ENCODE data around the gene SH3BP5L. TPM values are rescaled to one million over a fixed set of nuclear protein-coding genes. Genes with fewer than 3 reads are reported as not detected.

The SH3BP5L gene
- total and polyA plus RNA-seq, 2 of the 13 experiments (the other 11 are each of a cell fraction or from before 2014, with no cell fraction given): 10.3 to 14.9 TPM

- TF ChIP-seq IRF9 (CRISPR knock-in tag; IDR thresholded peaks at IDR 0.05; ENCODE audit: borderline replicate concordance) (peak; percentile 41; the same call in 1 of the 2 replicates), BRD4 (CRISPR knock-in tag; IDR thresholded peaks at IDR 0.05) (no peak), BHLHE40 (IDR thresholded peaks at IDR 0.05; ENCODE audit: low read length) (no peak), ZNF674 (CRISPR knock-in tag; IDR thresholded peaks at IDR 0.05; ENCODE audit: low read depth) (no peak), ZSCAN22 (CRISPR knock-in tag; IDR thresholded peaks at IDR 0.05) (no peak), NCOR1 (IDR thresholded peaks at IDR 0.05; ENCODE audit: borderline replicate concordance, low read length) (no peak), SRY (CRISPR knock-in tag; IDR thresholded peaks at IDR 0.05) (peak; percentile 46; the same call in 1 of the 2 replicates), ZNF646 (CRISPR knock-in tag; IDR thresholded peaks at IDR 0.05) (no peak), SNAPC5 (CRISPR knock-in tag; IDR thresholded peaks at IDR 0.05; ENCODE audit: borderline replicate concordance) (no peak), ATM (IDR thresholded peaks at IDR 0.05; ENCODE audit: borderline replicate concordance) (no peak), KDM5B (CRISPR knock-in tag; IDR thresholded peaks at IDR 0.05; ENCODE audit: borderline replicate concordance) (peak; percentile 22; the same call in 1 of the 2 replicates), ZNF503 (CRISPR knock-in tag; IDR thresholded peaks at IDR 0.05) (peak; percentile 55; the same call in 1 of the 2 replicates), DNMT3B (CRISPR knock-in tag; conservative IDR thresholded peaks at IDR 0.05) (no peak), RFX3 (CRISPR knock-in tag; IDR thresholded peaks at IDR 0.05) (no peak), ZNF331 (CRISPR knock-in tag; IDR thresholded peaks at IDR 0.05) (peak; percentile 70; the same call in 1 of the 2 replicates), ZNF205 (CRISPR knock-in tag; IDR thresholded peaks at IDR 0.05) (no peak), KLF16 (CRISPR knock-in tag; IDR thresholded peaks at IDR 0.05) (peak in 1 of 2 experiments; percentile 64; a peak in 1 of 4 replicates), PLSCR1 (CRISPR knock-in tag; IDR thresholded peaks at IDR 0.05; ENCODE audit: borderline replicate concordance) (no peak)
Observed at GRCh38 chr1:248858891-248859889, 33.5 kb upstream of the SH3BP5L start, which contains the start of gene ZNF692 (continued).
